ENCODE measurements around the gene PPP1R12C.
"Not testable (repeated sequence)": the region's sequence is repeated elsewhere in the genome, so short reads cannot be mapped to it uniquely, and the experiment has no call there.

The PPP1R12C gene

GRCh38 chr19:55116859-55117662 lies at the start of gene PPP1R12C:
TSS of gene PPP1R12C (minus strand) at chr19:55117637. CDS start at chr19:55117543, 94 bp downstream.
- DNase-seq (ENCODE audit: low read depth), result no peak

- peak; percentile 96 for DNase-seq (ENCODE audit: low read depth)
Measured at GRCh38 chr19:55166530-55167268, 49.3 kb upstream of the PPP1R12C start, which contains the start of gene DNAAF3. TSS of gene DNAAF3 (minus strand) at chr19:55166613. CDS start at chr19:55166413, 200 bp downstream.

GRCh38 chr19:55165952-55166529 lies 48.6 kb upstream of the PPP1R12C start:
- DNase-seq (ENCODE audit: low read depth), result peak; percentile 59

- no peak for DNase-seq (ENCODE audit: low read depth)
Measured at GRCh38 chr19:55161571-55162322, 44.3 kb upstream of the PPP1R12C start.

GRCh38 chr19:55160986-55161365 lies 43.5 kb upstream of the PPP1R12C start:
- DNase-seq (ENCODE audit: low read depth), result no peak

GRCh38 chr19:55160128-55160985 lies 42.9 kb upstream of the PPP1R12C start:
- DNase-seq (ENCODE audit: low read depth), result peak; percentile 78

- peak; percentile 38 for DNase-seq (ENCODE audit: low read depth)
Measured at GRCh38 chr19:55158848-55159749, 41.7 kb upstream of the PPP1R12C start.

- no peak for DNase-seq (ENCODE audit: low read depth)
Measured at GRCh38 chr19:55158423-55158822, 41.0 kb upstream of the PPP1R12C start.

GRCh38 chr19:55157064-55157908 lies 39.8 kb upstream of the PPP1R12C start, which contains the start of gene TNNI3:
TSS of gene TNNI3 (minus strand) at chr19:55157732. CDS start at chr19:55157589, 143 bp downstream.
- DNase-seq (ENCODE audit: low read depth), result no peak

- peak; percentile 30 for DNase-seq (ENCODE audit: low read depth)
Measured at GRCh38 chr19:55156202-55157063, 39.0 kb upstream of the PPP1R12C start.

GRCh38 chr19:55155784-55156183 lies 38.3 kb upstream of the PPP1R12C start:
- not testable (repeated sequence) for DNase-seq (ENCODE audit: low read depth)

- DNase-seq (ENCODE audit: low read depth), result no peak
Measured at GRCh38 chr19:55153652-55154264, 36.3 kb upstream of the PPP1R12C start.

- no peak for DNase-seq (ENCODE audit: low read depth)
Measured at GRCh38 chr19:55152017-55152416, 34.6 kb upstream of the PPP1R12C start.

GRCh38 chr19:55149078-55150003 lies 31.9 kb upstream of the PPP1R12C start, which contains the start of gene TNNT1:
TSS of gene TNNT1 (minus strand) at chr19:55149206. CDS start at chr19:55147157, 2,049 bp downstream.
- no peak for DNase-seq (ENCODE audit: low read depth)

GRCh38 chr19:55147545-55148251 lies 30.3 kb upstream of the PPP1R12C start:
- no peak for DNase-seq (ENCODE audit: low read depth)

All from fibroblast of the conjunctiva (primary cell).